Spleen (tissue), 11 donors: ENCODE measurements around the gene UNC50. TPM values are rescaled to one million over a fixed set of nuclear protein-coding genes. Genes with fewer than 3 reads are reported as not detected.
A peak's percentile ranks its signal among the peaks of the same experiment; 100 is the strongest.
"Not testable (repeated sequence)": the region's sequence is repeated elsewhere in the genome, so short reads cannot be mapped to it uniquely, and the experiment has no call there.

Source experiments
- DNase-seq: peaks from one replicate; pipeline ENCODE4 v3.0.0-alpha.2; 2020
- H3K27ac ChIP-seq, 8 donors: fragments of 200-600 bp; sonication (generic) in 7 of 8; 1 replicate in 4 of 8; 2 replicates in 4 of 8; pipeline versions ENCODE4 v1.5.0 to v1.8.0; 2016 to 2021; ENCODE audit warnings: inconsistent platforms in 4 of 8, mild to moderate bottlenecking in 4 of 8, moderate library complexity in 1 of 8
- H3K27me3 ChIP-seq, 7 donors: fragments of 200-600 bp; sonication (generic) in 6 of 7; replicated peaks in 1 of 7; 1 replicate in 4 of 7; 2 replicates in 3 of 7; pipeline versions ENCODE4 v1.5.0 to v1.8.0; 2016 to 2021; ENCODE audit warnings: inconsistent platforms in 3 of 7, mild to moderate bottlenecking in 1 of 7
- H3K36me3 ChIP-seq, 6 donors: fragments of 200-600 bp; sonication (generic) in 5 of 6; 1 replicate in 4 of 6; 2 replicates in 2 of 6; pipeline versions ENCODE4 v1.5.0 to v1.8.0; 2016 to 2021; ENCODE audit warnings: inconsistent platforms in 2 of 6
- H3K4me1 ChIP-seq, 6 donors: fragments of 200-600 bp; sonication (generic) in 5 of 6; 1 replicate in 3 of 6; 2 replicates in 3 of 6; pipeline versions ENCODE4 v1.5.0 to v1.8.0; 2016 to 2021; ENCODE audit warnings: inconsistent platforms in 3 of 6
- H3K4me3 ChIP-seq, 8 donors: fragments of 200-600 bp; sonication (generic) in 7 of 8; 1 replicate in 4 of 8; 2 replicates in 4 of 8; pipeline versions ENCODE4 v1.5.0 to v1.8.0; 2016 to 2021; ENCODE audit warnings: inconsistent platforms in 4 of 8, mild to moderate bottlenecking in 4 of 8, moderate library complexity in 2 of 8
- H3K9me3 ChIP-seq, 8 donors: fragments of 200-600 bp; sonication (generic) in 7 of 8; 1 replicate in 4 of 8; 2 replicates in 4 of 8; pipeline versions ENCODE4 v1.5.0 to v1.8.0; 2016 to 2021; ENCODE audit warnings: inconsistent platforms in 4 of 8
- POLR2A ChIP-seq, 3 donors: fragments of 450-650 bp; IDR thresholded peaks; one replicate each; pipeline ENCODE4 v1.5.1; 2017; ENCODE audit warnings: antibody characterized with exemption in 3 of 3, mild to moderate bottlenecking in 1 of 3
- POLR2AphosphoS5 ChIP-seq, 3 donors: sonication (generic); formaldehyde crosslinking; IDR thresholded peaks; one replicate each; pipeline ENCODE4 v1.5.1; 2017; ENCODE audit warnings: antibody characterized with exemption in 3 of 3
- WGBS, 5 donors: extraction: QIAGEN DNeasy Blood & Tissue Kit in 3 of 5; methylation state at CpG; one replicate each; pipeline versions ENCODE4 v1.1.5 to v1.1.7; 2013 to 2018; 5-methylcytosine and 5-hydroxymethylcytosine counted together
- intact Hi-C: fragments of 100-400 bp; cut with DNase I; formaldehyde crosslinking; loops from one replicate; pipeline ENCODE4 v1.15.0; 2023; ENCODE audit warnings: low total_unique reads
- polyA plus RNA-seq, 3 donors: library from polyadenylated mRNA; stranded (reverse); fragments of 200-250 nt; gene quantifications; one replicate each; pipeline ENCODE4 v1.2.1, GENCODE V29; 2013
- total RNA-seq, 7 donors: library from RNA; depleted of rRNA in 3 of 7; stranded (reverse); fragments of >200 nt in 3 of 7; fragmentation: NEBNext Ultra II Directional in 4 of 7; extraction: Animal tissue kit (Norgen Biotek cat#: 25700) in 4 of 7; gene quantifications; one replicate each; pipeline versions ENCODE4 v1.1.0 to v1.2.1, GENCODE V29; 2016 to 2021
- TF ChIP-seq, protein P1 (sequence below), 11 experiments: fragments of 200-600 bp in 7 of 11; fragments of 450-650 bp in 4 of 11; sonication (generic) in 4 of 11; IDR thresholded peaks in 8 of 11; conservative IDR thresholded peaks in 3 of 11; 1 replicate in 7 of 11; 2 replicates in 4 of 11; pipeline versions ENCODE4 v1.4.0 to v1.8.0; 2016 to 2021; ENCODE audit warnings: antibody characterized with exemption in 11 of 11, inconsistent platforms in 4 of 11, mild to moderate bottlenecking in 1 of 11
- donor health status: healthy with polysubstance abuse.
- donor health status: DM: no; HTN: no; CAD: no; lungs with moderate emphysema.
- donor health status: DM: no; HTN: no; CAD: no.
- donor health status: Bipolar disorder and iron deficiency.
- donor health status: healthy.
- donor health status: DM: no; HTN: no; CAD: no.
- donor health status: DM: yes; HTN: yes; CAD: no.

UNC50 gene
- total and polyA plus RNA-seq, 10 donors = 32.1 to 56.5 (median 43.3) TPM

GRCh38 chr2:98658816-98659490, 50.6 kb downstream of the UNC50 start:
- Histone ChIP-seq H3K36me3 (peaks cover 0 to 9% (median 0%) of the 10 kb centered on the region in 6 donors), H3K27ac (peak overlapping the region in 7 of 8 donors; percentile 12 to 78 (median 53)), H3K27me3 (no peaks in the 10 kb centered on the region), H3K4me3 (peak overlapping the region in 1 of 8 donors; percentile 36), H3K9me3 (peaks cover 0 to 5% (median 0%) of the 10 kb centered on the region in 8 donors), H3K4me1 (peaks cover 0 to 58% (median 14%) of the 10 kb centered on the region in 6 donors)
- no peak for DNase-seq
- TF ChIP-seq, protein P1, sequence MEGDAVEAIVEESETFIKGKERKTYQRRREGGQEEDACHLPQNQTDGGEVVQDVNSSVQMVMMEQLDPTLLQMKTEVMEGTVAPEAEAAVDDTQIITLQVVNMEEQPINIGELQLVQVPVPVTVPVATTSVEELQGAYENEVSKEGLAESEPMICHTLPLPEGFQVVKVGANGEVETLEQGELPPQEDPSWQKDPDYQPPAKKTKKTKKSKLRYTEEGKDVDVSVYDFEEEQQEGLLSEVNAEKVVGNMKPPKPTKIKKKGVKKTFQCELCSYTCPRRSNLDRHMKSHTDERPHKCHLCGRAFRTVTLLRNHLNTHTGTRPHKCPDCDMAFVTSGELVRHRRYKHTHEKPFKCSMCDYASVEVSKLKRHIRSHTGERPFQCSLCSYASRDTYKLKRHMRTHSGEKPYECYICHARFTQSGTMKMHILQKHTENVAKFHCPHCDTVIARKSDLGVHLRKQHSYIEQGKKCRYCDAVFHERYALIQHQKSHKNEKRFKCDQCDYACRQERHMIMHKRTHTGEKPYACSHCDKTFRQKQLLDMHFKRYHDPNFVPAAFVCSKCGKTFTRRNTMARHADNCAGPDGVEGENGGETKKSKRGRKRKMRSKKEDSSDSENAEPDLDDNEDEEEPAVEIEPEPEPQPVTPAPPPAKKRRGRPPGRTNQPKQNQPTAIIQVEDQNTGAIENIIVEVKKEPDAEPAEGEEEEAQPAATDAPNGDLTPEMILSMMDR (IDR thresholded peaks at IDR 0.05 in 8 of 11, conservative IDR thresholded peaks at IDR 0.05 in 3 of 11) = no peak
- TF ChIP-seq POLR2AphosphoS5 (IDR thresholded peaks at IDR 0.05) (no peak), POLR2A (IDR thresholded peaks at IDR 0.05) (no peak)
- WGBS, 5 donors = 70 to 88% (median 81%) methylated on average over 4 of the region's 4 CpGs
- intact Hi-C loops = loop anchor here (10.0 kb wide), 1 partner anchor 406 kb away; no protein-coding TSS in a partner anchor

DNA sequence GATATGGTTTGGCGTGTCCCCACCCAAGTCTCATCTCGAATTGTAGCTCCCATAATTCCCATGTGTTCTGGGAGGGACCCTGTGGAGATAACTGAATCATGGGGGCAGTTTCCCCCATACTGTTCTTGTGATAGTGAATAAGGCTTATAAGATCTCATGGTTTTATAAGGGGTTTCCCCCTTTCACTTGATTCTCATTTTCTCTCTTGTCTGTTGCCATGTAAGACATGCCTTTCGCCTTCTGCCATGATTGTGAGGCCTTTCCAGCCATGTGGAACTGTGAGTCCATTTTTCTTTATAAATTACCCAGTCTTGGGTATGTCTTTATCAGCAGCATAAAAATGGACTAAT, 51.1 kb downstream of the UNC50 start:
- intact Hi-C loops = loop anchor here (10.0 kb wide), 1 partner anchor 405 kb away; no protein-coding TSS in a partner anchor
- Histone ChIP-seq H3K27ac (peak overlapping the region in 7 of 8 donors; percentile 12 to 78 (median 53)), H3K4me1 (peaks cover 0 to 58% (median 12%) of the 10 kb centered on the region in 6 donors), H3K4me3 (peak overlapping the region in 1 of 8 donors; percentile 36)
- H3K9me3 ChIP-seq, H3K36me3 ChIP-seq, DNase-seq, H3K27me3 ChIP-seq: not testable (repeated sequence)
- 84 to 93% (median 92%) methylated on average over 3 of the region's 3 CpGs for WGBS, 5 donors

DNA sequence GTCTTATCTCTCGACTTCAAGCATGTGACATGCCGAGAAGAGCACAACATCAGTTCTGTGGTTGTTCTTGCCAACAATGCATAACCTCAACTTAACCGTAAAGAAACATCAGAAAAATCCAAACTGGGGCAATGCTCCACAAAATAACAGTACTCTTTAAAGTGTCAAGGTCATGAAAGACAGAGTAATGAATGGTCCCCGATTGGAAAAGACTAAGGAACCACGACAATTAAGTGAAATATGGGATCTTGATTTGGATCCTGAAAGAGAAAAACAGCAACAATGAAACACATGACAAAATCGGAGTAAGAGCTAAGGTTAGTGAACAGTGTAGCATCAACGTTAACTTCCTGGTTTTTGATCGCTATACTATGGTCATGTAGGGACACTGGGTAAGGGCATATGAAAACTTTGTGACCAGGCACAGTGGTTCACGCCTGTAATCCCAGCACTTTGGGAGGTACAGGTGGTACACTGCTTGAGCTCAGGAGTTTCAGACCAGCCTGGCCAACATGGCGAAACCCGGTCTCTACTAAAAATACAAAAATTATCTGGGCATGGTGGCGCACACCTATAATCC, 55.2 kb downstream of the UNC50 start:
- peak overlapping the region in 1 of 8 donors; percentile 32 for H3K4me3 ChIP-seq
- no peak for DNase-seq
- H3K36me3 ChIP-seq = peaks cover 0 to 25% (median 4%) of the 10 kb centered on the region in 6 donors
- 79 to 84% (median 83%) methylated on average over 12 of the region's 12 CpGs for WGBS, 5 donors
- H3K27ac ChIP-seq = peak overlapping the region; percentile 34 to 85 (median 70)
- peaks cover 0 to 34% (median 5%) of the 10 kb centered on the region in 6 donors for H3K4me1 ChIP-seq
- no peaks in the 10 kb centered on the region for H3K27me3 ChIP-seq
- peaks cover 0 to 6% (median 0%) of the 10 kb centered on the region in 8 donors for H3K9me3 ChIP-seq
- TF ChIP-seq POLR2AphosphoS5 (IDR thresholded peaks at IDR 0.05) = peak in 1 of 3 donors; percentile 22
- TF ChIP-seq, protein P1 (IDR thresholded peaks at IDR 0.05 in 8 of 11, conservative IDR thresholded peaks at IDR 0.05 in 3 of 11) = no peak
- intact Hi-C loops = no loop called here

DNA sequence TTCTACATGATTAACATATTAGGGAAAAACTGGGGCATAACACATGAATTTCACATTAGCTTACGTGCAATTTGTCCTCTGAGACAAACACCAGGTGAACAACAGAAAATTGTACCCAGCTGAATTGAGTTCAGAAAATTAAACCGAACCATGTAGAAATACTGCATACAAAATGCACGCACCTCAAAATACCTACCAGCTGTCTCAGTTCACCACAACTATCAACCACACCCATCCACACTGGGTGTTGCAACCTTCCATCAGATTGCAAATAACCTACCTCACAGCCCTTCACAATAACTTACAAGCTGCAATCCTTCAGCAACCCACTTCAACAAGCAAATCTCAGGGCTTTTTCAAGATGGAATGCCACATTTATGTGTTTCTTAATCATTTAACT, 55.9 kb downstream of the UNC50 start:
- Histone ChIP-seq H3K9me3 (peaks cover 0 to 6% (median 0%) of the 10 kb centered on the region in 8 donors), H3K27ac (peak overlapping the region; percentile 4 to 85 (median 70)), H3K4me1 (peaks cover 0 to 31% (median 5%) of the 10 kb centered on the region in 6 donors), H3K27me3 (no peaks in the 10 kb centered on the region), H3K4me3 (peak overlapping the region in 1 of 8 donors; percentile 22), H3K36me3 (peaks cover 0 to 30% (median 4%) of the 10 kb centered on the region in 6 donors)
- TF ChIP-seq POLR2A (IDR thresholded peaks at IDR 0.05) (no peak), POLR2AphosphoS5 (IDR thresholded peaks at IDR 0.05) (peak in 1 of 3 donors; percentile 42)
- WGBS, 5 donors = 51 to 66% (median 55%) methylated on average over 3 of the region's 3 CpGs
- no peak for DNase-seq
- intact Hi-C loops = no loop called here

DNA sequence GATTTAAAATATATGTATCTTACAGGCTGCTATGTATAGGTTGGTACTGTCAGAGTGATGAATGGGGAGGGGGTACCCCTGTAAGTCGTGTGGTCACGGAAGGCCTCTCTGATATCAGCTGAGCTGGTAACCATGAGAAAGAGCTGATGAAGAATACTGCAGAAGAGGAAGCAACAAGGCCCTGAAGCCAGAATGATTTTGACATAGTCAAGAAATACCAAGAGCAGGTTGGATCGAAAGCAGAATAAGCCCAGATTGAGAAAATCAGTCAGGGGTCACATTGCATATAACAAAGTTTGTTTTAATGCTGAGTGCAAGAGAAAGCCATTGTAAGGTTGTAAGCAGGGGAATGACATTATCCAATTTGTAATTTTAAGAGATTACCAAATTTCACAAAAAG, 57.3 kb downstream of the UNC50 start:
- peak overlapping the region in 4 of 8 donors; percentile 32 to 85 (median 76) for H3K27ac ChIP-seq
- no peaks in the 10 kb centered on the region for H3K27me3 ChIP-seq
- WGBS, 5 donors = 62 to 87% (median 77%) methylated on average over 3 of the region's 3 CpGs
- no peak for DNase-seq
- TF ChIP-seq, protein P1 (IDR thresholded peaks at IDR 0.05 in 8 of 11, conservative IDR thresholded peaks at IDR 0.05 in 3 of 11) = no peak
- H3K36me3 ChIP-seq = peaks cover 0 to 37% (median 4%) of the 10 kb centered on the region in 6 donors
- no peak overlapping the region for H3K4me3 ChIP-seq
- H3K4me1 ChIP-seq = peaks cover 0 to 31% (median 5%) of the 10 kb centered on the region in 6 donors
- H3K9me3 ChIP-seq = peaks cover 0 to 6% (median 0%) of the 10 kb centered on the region in 8 donors
- intact Hi-C loops = no loop called here
